ES-I3 (cell line): ENCODE data around the gene SMAP1.

Experiments
- H3K36me3 ChIP-seq: 2 replicates; pipeline ENCODE4 v1.6.1; 2013; ENCODE audit warnings: mild to moderate bottlenecking, low read length, control low read depth, moderate library complexity; ENCODE audit not compliant: insufficient read depth
- H3K4me1 ChIP-seq: 2 replicates; pipeline ENCODE4 v1.6.1; 2013; ENCODE audit warnings: mild to moderate bottlenecking, control low read depth, low read length; ENCODE audit not compliant: insufficient read depth
- H3K9ac ChIP-seq: 2 replicates; pipeline ENCODE4 v1.6.1; 2013; ENCODE audit warnings: low read depth, mild to moderate bottlenecking, low read length, moderate library complexity
- H3K9me3 ChIP-seq: 2 replicates; pipeline ENCODE4 v1.6.1; 2013; ENCODE audit warnings: mild to moderate bottlenecking, low read length, moderate library complexity; ENCODE audit not compliant: control insufficient read depth, insufficient read depth

The SMAP1 gene

DNA sequence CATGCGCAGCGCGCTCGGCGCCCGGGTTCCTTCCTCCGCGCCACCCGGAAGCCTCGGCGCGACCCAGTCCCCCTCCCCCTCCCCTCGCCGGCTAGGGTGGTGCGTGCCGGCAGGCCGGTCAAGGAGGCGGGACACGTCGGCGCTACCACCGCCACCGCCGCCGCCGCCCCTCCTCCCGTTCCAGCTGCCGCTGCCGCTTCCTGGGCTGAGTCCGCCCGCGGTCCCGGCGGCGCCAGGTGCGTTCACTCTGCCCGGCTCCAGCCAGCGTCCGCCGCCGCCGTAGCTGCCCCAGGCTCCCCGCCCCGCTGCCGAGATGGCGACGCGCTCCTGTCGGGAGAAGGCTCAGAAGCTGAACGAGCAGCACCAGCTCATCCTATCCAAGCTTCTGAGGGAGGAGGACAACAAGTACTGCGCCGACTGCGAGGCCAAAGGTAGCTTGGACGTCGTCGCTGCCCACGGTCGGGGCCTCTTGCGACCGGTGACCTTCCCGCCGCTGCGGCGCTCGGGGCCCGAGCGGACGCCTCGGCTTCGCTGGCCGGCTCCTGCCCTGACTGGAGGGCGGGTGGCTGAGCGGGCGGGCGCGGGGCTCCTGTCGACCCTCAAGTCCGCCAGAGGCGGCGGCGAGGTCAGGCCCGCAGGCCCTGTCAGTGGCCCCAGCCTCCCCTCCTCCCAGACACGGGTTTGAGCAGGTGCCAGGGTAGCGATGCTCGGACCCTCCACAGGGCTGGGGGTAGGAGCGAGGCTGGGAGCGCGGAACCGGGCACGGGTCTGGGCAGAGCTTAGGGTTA is at the start of gene SMAP1:
TSS of gene SMAP1 (plus strand) at position 173 of the 788 bp plus-strand sequence. CDS start at position 314, 141 bp downstream.
- H3K36me3 ChIP-seq = no peaks in the 10 kb centered on the region
- H3K9me3 ChIP-seq = no peaks in the 10 kb centered on the region
- peak within 1 kb of the TSS; percentile 75 for H3K9ac ChIP-seq
- peaks cover 4% of the 10 kb centered on the region for H3K4me1 ChIP-seq

- no peaks in the 10 kb centered on the region for H3K36me3 ChIP-seq
- H3K9me3 ChIP-seq = no peaks in the 10 kb centered on the region; the same call in 1 of the 2 replicates
- no peak overlapping the region for H3K9ac ChIP-seq
- no peaks in the 10 kb centered on the region for H3K4me1 ChIP-seq
These were observed 46.9 kb upstream of the SMAP1 start for GRCh38 chr6:70620746-70621145.

- Histone ChIP-seq H3K9ac (no peak overlapping the region), H3K9me3 (no peaks in the 10 kb centered on the region; the same call in 1 of the 2 replicates), H3K4me1 (no peaks in the 10 kb centered on the region), H3K36me3 (no peaks in the 10 kb centered on the region)
These were observed 45.2 kb upstream of the SMAP1 start for GRCh38 chr6:70622461-70622860.

DNA sequence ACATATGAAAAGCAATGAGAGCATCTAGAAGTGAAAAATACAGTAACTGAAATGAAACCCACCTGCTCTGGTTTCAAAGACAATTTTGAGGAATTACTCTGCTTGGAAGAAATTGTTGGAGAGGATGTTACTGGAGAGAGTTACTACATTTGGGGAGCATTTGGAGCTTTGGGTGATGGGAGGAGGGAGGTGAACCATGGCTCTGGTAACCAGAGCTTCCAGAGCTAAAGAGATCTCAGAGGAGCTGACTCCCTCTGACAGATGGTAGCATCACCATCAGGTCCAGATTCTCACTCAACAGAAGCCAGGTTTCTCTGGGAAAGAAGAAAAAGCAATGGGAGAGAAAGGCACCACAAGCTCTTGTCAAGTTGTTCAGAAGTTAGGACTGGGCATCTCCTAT is 42.2 kb upstream of the SMAP1 start:
- Histone ChIP-seq H3K9ac (no peak overlapping the region), H3K4me1 (no peaks in the 10 kb centered on the region), H3K9me3 (no peaks in the 10 kb centered on the region; the same call in 1 of the 2 replicates), H3K36me3 (no peaks in the 10 kb centered on the region)

- no peak overlapping the region for H3K9ac ChIP-seq
- H3K4me1 ChIP-seq = no peaks in the 10 kb centered on the region
- no peaks in the 10 kb centered on the region for H3K36me3 ChIP-seq
These were observed 40.0 kb upstream of the SMAP1 start for GRCh38 chr6:70627500-70628254.

GRCh38 chr6:70629929-70630328 is 37.8 kb upstream of the SMAP1 start:
- H3K36me3 ChIP-seq = no peaks in the 10 kb centered on the region
- H3K9ac ChIP-seq = no peak overlapping the region
- no peaks in the 10 kb centered on the region for H3K4me1 ChIP-seq
- no peaks in the 10 kb centered on the region for H3K9me3 ChIP-seq

More at GRCh38 chr6:70627500-70628254, 40.0 kb upstream of the SMAP1 start:
- no peaks in the 10 kb centered on the region; the same call in 1 of the 2 replicates for H3K9me3 ChIP-seq

GRCh38 chr6:70633870-70634269 is 33.8 kb upstream of the SMAP1 start:
- Histone ChIP-seq H3K36me3 (no peaks in the 10 kb centered on the region), H3K9me3 (no peaks in the 10 kb centered on the region), H3K9ac (no peak overlapping the region), H3K4me1 (no peaks in the 10 kb centered on the region)

DNA sequence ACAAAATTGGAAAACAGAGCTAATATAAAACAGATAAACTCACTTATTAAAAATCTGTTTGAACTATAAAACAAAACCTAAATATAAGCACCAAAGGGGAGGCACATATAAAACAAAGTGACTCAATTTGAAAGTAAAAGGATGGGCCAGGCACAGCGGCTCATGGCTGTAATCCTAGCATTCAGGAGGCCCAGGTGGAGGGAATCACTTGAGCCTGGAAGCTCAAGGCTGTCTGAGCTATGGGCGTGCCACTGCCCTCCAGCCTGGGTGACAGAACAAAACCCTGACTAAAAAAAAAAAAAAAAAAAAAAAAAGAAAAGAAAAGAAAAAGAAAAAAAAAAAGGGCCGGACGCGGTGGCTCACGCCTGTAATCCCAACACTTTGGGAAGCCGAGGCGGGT is 31.1 kb upstream of the SMAP1 start:
- Histone ChIP-seq H3K9ac (no peak overlapping the region), H3K36me3 (no peaks in the 10 kb centered on the region), H3K9me3 (no peaks in the 10 kb centered on the region), H3K4me1 (no peaks in the 10 kb centered on the region)

DNA sequence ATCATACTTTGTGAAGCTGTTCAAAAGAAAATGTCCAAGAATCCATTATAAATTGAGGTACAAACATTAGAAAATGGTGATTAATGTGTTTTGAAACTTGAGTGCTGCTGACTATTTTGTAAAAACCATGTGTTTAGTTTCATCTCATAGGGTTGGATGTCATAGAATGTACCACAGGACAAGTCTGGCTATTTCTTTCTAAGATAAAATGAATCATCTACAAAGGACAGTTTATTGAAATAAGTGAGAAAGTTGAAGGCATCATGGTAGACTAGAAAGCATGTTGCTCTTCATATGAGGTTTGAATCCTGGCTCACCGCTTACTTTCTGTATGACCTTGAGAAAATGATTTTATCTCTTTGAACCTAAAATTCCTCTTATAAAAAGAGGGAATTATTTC is 29.2 kb upstream of the SMAP1 start:
- H3K36me3 ChIP-seq = no peaks in the 10 kb centered on the region
- H3K4me1 ChIP-seq = no peaks in the 10 kb centered on the region
- no peaks in the 10 kb centered on the region for H3K9me3 ChIP-seq
- no peak overlapping the region for H3K9ac ChIP-seq

- Histone ChIP-seq H3K9me3 (no peaks in the 10 kb centered on the region), H3K4me1 (no peaks in the 10 kb centered on the region), H3K9ac (no peak overlapping the region), H3K36me3 (no peaks in the 10 kb centered on the region)
These were observed 16.3 kb upstream of the SMAP1 start for GRCh38 chr6:70651326-70651905.

DNA sequence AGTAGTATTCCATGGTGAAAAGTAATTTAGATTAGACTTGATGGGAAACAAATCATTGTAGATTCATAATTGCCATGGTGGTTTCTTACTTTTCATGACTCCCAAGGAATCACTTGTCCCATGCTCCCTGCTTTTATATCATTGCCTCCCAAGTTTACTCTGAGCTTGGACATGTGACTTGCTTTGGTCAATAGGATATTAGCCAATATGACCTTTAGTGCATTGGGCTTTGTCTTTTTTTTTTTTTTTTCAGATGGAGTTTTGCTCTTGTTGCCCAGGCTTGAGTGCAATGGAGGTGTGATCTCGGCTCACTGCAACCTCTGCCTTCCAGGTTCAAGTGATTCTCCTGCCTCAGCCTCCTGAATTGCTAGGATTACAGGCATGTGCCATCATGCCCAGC is 15.5 kb upstream of the SMAP1 start:
- H3K36me3 ChIP-seq = no peaks in the 10 kb centered on the region
- no peaks in the 10 kb centered on the region for H3K4me1 ChIP-seq
- no peak overlapping the region for H3K9ac ChIP-seq
- H3K9me3 ChIP-seq = no peaks in the 10 kb centered on the region

DNA sequence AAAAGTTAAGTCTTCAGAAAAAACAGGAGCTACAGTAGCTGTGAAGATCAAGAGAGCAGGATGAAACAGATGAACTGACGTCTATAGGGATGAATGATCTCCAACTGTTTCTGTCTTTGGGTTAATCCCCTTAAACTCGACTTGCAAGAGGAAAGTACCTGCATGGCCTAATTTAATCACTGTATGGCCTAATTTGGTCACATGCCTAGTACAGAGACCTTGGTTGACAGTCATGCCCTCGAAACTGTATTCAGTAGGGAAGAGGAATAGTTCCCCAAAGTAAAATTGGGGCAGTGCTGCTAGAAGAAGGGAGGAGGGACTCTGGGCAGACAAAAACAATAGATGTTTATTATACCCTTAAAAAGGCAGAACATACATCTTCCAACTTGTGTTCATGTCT is 10.0 kb upstream of the SMAP1 start:
- Histone ChIP-seq H3K4me1 (no peaks in the 10 kb centered on the region), H3K9me3 (no peaks in the 10 kb centered on the region), H3K9ac (no peak overlapping the region), H3K36me3 (no peaks in the 10 kb centered on the region)

DNA sequence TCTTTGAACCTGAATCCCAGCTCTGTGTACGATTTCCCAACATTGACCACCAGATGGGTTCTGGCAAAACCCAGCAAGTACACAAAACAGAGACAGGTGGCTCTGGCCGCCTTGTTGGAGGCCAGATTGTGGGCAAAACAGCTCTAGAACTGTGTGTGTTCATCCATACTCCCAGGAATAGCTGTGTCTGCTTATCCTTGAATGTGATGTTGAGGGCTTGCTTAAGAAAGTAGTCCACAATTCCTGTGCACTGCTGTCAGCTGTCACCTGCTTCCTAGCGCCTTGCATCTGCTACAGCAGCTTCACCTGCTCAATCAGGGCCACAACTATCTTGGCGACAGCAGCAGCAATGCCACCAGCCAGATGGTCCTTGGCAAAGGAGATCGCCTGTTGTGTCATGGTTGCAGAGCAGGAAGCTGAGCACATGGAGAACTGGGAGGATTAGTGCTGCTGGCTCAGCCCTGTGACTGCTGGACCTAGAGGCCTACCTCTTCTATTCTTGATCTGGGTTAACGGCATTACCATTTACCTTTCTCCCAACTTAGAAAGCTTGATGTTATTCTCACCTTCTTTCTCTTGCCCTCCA is 3.7 kb upstream of the SMAP1 start:
- H3K4me1 ChIP-seq = no peaks in the 10 kb centered on the region
- H3K36me3 ChIP-seq = no peaks in the 10 kb centered on the region
- no peaks in the 10 kb centered on the region for H3K9me3 ChIP-seq
- no peak overlapping the region for H3K9ac ChIP-seq

- Histone ChIP-seq H3K9ac (no peak overlapping the region), H3K4me1 (no peaks in the 10 kb centered on the region), H3K36me3 (no peaks in the 10 kb centered on the region), H3K9me3 (no peaks in the 10 kb centered on the region)
These were observed 977 bp upstream of the SMAP1 start for GRCh38 chr6:70666706-70667105.
